ENCODE measurements around the gene TBC1D24. TPM values are rescaled to one million over a fixed set of nuclear protein-coding genes. Genes with fewer than 3 reads are reported as not detected.

Gene TBC1D24
- polyA plus RNA-seq, 3 donors: 14.3 to 17.7 (median 14.6) TPM

DNA sequence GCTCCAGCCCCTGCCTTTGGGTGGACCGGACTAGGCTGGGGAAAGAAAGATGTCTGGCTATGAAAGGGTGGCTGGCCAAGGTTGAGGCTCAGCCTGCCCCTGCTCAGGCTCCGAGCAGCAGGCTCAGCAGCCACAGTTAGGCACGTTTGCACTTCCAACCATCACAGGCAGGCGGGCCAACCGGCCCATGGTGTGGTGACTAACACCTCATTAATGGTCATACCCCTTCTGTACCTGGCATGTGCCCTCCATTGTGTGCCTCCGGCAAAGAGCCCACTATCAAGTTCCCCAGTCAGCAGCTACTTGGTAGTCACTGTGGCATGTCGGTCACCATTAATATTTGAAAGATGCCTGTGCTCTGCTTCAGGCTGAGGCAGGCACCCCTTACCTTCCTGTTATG is 6.7 kb downstream of the TBC1D24 start:
- DNase-seq (ENCODE audit: low read depth in 3 of 3, low spot score in 2 of 3): no peak

DNA sequence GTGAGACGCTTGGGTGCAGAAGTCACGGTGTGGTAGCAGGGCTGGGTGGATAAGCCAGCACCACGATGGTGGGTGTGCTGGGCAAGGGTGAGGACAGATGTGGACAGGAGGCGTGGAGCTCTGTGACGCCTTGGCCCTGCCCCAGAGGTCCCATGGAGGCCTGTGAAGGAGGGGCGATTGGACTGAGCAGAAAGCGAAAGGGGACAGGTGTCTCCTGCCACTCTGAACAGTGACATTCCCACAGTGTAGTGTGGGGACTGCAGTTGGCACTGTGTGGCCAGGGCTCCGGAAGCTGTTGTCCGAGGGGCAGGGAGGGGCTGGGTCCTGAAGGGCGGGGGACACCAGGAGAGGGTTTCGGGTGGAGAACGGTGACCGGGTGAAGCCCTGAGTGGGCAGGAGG is 7.3 kb downstream of the TBC1D24 start:
- DNase-seq (ENCODE audit: low read depth in 3 of 3, low spot score in 2 of 3): no peak

DNA sequence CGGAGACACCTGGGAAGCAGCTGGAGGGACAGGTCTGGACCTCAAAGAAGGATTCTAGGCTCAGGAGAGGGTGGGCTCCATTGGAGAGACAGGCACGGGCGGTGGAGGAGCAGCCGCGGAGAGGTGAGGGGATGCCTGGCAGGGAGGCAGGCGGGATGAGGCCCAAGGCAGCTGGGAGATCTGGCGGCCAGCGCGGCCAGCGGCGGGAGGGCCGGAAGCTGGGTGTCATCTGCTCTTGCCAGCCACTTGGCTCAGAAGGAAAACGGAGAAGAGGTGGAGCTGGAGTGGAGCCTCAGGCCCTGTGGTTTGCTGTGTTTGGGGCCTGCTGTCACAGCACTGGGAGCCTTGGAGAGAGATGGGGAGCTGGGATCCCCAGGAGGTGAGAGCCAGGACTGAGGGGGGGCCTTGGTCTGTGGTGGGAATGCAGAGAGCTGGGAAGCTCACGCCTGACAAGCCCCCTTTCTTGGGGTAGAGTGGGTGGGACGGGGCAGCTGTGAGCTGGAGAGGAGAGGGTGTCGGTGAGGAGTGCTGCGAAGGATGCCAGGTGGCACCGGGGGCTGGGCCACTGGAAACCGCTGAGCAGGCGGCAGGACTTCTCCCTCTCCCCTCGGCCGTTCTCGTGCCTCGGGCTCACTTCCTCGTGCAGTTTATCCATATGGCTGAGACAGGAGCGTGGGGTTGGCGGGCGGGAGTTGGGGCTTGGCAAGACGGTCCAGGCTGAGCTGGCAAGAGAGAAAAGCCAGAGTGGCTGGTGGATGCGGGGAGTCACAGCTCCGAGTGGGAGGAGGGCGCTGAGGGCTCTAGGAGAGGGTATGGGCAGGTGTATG is 8.0 kb downstream of the TBC1D24 start:
- DNase-seq (ENCODE audit: low read depth in 3 of 3, low spot score in 2 of 3): no peak

DNA sequence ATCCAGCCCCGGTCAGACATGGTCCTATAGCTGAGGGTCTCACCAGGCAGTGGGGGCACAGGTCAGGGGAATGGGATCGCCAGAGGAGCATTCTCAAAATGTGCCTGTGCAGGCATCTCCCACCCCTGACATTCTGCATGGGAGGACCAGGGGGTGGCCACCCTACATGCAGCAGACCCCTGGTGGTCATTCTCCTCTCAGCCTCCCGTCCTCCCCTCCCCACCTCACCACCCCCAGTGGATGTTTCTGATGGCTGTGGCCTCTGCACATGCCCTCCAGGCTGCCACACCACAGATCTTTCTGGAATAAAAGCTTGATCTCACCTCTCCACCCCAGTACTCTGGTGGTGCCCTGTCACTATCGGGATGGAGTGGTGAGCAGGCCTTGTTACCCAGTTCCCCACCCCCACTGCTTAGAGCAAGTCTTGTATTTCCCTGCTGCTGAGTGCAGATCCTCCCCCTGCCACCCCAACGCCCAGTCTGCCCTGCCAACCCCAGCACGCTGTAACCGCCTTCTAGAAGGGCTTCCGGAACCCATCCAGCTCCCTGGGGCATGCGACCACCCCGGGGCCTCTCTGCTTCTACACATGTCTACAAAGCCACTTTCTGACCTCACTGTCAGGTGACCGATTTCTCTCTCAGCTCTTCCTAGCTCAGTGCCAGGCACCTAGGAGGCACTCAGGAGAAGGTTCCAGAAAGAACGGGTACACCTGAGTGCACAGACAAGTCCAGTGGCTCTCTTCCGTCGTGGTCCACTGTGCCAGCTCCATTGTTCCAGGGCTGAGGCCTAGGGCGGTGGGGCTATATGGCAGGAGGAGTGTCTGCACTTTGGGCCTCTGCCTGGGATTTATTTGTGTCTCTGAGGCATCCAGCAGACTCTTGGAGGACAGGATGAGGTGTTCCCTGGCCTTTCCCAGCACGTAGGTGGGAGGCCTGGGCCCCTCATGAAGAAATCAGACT is 9.3 kb downstream of the TBC1D24 start:
- no peak for DNase-seq (ENCODE audit: low read depth in 3 of 3, low spot score in 2 of 3)

DNA sequence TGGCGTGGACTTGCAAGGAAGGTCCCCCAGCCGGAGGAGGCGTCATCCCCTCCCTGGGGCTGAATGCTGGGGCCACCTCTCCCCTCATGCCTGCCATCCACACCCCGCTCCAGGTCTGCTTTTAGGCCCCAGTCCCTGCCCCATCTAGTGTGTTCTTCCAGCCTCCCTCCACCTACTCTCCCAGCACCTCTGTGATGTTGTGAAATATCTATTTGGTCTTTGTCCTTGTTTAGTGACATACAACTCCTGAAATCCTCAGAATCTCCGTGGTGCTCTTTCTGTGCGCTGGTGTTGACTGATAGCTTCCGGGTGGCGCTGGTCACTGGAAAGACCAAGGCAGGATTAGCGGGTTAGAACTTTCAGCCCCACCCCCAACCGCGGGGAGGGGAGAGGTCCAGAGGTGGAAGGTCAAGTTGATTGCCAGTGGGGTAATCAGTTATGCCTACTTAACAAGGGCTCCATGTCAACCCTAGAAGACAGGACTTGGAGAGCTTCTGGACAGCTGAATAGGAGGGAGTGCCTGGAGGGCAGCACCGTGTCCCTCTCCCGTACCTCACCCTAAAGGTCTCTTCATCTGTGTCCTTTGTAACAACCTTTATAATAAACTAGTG is 10.1 kb downstream of the TBC1D24 start:
- no peak for DNase-seq (ENCODE audit: low read depth in 3 of 3, low spot score in 2 of 3)

DNA sequence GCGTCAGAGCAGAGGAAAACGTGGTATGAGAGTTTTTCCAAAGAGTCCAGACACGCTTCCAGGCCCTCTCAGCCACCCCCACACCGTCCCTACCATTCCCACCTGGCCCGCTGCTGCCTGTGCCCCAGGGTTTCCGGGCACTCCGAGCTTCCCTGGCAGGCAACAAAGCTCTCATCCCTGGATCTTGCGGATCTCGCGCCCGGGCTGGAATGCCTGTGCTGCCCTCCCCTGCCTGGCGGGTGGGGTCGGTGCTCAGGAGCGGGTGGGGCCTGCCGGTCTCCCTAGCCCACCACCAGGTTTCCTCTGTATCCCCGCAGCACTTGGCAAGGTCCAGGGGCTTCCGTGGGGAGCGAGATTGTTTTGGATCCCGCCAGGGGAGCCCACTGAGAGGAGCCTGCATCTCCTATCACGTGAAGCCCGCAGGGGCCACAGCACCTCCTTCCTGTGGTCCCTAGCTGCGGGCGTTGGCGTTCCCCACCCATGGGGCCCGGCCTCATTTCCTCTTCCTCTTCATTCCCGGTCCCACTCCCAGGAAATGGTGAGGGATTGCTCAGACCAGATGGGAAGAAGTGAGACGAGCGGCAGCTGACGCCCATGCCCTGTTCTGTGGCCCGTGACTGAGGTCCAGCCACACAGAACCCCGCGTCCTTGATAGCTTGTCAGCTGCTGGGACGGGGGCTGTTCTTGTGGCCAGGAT is 11.0 kb downstream of the TBC1D24 start:
- DNase-seq (ENCODE audit: low read depth in 3 of 3, low spot score in 2 of 3): no peak

DNA sequence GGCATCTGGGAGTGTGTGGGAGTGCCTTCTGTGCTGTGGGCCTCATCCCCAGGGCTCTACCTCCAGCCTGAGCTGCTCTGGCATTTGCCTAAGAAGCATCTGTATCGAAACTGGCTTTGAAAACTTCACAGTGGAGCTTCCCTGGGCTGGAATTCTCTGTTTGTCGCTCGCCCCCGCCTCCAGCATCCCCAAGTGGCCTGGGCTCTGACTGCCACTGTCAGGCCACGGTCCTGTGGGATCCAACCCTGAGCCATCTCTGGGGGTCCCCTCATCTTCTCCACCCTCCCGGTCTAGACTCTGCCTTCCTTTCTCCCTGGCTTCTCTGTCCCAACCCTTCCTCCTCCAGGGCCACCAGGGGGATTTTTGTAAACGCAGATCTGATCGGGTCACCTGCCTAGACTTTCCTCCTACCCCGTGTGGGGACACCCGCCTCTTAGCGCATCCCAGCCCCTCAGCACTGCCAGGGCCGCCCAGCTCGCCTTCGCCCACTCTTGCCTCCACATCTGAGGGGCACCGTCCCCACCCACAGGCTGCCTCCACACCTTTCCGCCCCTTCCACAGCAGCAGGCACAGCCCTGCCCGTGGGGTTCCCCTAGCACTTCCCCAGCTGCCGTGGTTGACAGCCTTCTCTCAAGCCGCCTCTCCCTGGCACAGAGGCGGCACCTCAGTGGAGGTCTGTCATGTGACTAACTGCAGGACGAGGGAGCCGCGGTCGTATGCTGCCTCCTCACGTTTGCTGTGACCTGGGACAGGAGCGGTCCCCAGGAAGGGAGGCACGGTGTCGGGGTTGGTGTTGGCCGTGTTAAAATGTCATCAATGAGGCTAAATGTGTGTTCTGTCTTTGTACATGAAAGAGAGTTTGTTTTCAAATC is 12.0 kb downstream of the TBC1D24 start:
- no peak for DNase-seq (ENCODE audit: low read depth in 3 of 3, low spot score in 2 of 3)

DNA sequence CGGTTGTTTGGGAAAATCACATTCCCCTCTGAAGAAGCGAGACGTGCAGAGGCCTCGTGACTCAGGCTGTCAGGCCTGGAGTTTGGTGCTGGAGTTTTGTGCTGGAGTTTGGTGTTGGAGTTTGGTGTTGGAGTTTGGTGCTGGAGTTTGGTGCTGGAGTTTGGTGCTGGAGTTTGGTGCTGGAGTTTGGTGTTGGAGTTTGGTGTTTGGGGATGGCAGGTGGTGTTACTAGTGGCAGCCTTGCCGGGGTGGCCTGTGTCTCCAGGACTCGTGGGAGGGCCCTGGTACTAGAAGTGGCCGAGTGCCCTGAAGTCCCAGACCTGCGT is 12.6 kb downstream of the TBC1D24 start:
- no peak for DNase-seq (ENCODE audit: low read depth in 3 of 3, low spot score in 2 of 3)

DNA sequence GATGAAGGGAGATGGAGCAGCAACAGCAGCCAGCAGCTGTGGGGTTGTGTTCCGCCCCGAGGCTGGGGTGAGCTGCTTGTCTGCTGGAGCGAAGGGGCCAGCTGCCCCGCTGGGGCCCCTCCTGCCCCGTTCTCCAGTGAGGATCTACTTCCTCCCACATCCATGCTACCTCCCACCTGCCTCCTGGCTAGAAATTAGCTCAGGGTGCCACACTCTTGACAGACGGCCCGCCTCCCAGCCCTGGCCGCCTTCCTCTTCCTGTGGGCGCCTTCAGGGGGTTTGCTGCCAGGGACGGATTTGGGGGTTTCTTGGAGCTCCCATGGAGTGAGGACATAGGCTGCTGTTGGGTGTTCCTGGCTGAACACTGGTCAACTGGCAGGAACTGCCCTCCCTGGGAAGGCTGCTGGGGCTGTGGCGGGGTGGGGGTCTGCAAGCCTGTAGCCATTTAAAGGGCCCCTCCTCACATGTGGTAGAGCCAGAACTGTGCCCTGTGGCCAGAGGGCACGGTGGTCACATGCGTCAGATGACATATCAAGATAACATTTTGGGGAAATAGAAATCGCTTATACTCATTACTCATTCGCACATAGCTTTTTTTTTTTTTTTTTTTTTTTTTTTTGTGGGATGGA is 13.1 kb downstream of the TBC1D24 start:
- no peak for DNase-seq (ENCODE audit: low read depth in 3 of 3, low spot score in 2 of 3)

DNA sequence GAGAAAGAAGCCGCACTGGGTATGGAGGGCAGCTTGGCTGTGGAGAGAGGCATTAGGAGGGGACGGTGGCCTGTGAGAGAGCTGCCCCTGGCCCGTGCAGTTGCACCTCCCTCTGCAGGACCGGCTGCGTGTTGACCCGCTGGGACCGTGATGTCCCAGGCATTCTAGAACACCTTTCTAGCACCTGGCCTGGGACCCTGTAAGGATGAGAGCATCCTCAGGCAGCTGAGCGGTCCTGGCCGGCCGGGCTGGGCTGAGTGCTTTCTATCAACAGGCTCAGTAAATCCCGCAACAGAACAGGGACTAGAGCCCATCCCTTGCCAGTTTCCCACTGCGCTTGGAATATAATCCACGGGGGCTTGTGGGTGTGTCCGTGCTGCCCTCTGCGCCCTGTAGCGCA is 14.7 kb downstream of the TBC1D24 start:
- no peak for DNase-seq (ENCODE audit: low read depth in 3 of 3, low spot score in 2 of 3)

DNA sequence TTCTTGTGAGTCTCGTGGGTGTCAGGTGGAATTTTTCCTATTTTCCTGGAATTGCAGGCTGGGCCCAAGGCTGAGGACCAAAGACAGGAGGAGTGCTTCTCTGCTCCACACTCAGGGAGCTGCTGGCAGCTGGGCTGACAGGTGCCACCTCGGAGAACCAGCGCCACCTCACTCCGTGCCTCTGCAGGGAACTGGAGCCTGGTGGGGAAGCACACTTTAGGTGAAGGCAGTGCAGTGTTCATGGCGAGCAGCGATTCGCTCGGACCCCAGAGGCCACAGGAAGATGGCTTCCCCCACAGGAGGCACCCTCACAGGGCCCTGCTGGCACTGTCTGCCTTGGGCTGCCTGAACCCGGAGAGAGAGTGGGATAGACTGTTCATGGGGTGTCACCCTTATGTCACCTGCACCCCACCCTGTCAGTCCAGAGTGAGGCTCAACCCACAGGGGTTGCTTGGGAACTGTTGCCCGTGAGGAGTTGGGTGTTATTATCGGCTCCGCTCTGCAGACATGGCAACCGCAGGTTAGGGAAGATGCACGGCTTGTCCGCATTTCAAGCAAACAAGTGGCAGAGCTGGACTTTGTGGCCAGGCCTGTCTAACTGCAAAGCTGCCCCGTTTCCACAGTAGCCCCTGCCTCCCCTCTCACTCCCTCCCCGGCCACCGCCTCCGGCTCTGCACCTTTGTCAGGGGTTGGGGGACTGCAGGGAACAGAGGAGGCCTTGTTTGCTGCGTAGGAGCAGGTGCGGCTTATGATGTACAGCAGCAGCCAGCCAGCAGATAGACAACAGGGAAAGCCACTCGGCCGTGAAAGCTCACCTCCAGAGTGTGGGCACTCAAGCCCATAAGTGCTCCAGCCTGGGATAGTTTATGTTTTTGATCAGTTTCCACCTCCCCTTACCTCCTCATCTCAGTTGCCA is 15.5 kb downstream of the TBC1D24 start:
- DNase-seq (ENCODE audit: low read depth in 3 of 3, low spot score in 2 of 3): no peak

DNA sequence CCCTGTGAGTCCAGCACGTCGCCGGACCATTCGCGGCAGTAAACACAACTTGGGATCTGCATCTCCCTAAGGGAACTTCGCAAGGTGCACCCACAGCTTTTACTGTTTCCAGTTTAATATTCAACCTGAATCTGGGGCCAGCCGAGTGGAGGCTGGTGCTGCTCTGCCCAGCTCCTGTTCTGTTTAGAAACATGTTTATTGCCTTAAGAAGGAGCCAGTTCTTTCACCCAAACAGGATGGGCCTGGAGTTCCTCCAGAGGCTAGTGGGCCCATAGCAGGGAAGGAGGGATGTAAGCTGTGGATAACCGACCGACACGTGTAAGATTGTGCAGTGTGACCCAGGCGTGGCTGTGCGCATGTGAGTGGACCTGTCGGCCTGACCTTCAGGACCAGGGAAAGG is 17.4 kb downstream of the TBC1D24 start:
- no peak for DNase-seq (ENCODE audit: low read depth in 3 of 3, low spot score in 2 of 3)

DNA sequence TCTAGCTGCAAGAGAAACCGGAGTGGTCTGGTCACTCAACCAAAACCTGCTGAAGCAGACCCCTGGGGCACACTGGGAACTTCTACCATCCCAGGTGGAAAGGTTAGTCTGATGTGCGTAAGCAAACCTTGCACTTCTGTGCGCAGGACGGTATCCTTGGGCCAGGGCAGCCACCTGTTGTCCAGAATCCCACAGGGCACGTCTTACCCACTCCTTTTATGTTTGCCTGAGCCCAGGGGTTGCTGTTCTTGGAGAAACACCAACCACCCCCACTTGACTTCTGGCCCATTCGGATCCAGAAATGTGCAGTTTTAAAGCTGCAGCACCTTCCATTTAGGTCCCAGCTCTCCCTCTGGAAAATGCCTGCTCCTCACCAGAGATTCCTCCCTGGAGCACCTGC is 18.7 kb downstream of the TBC1D24 start:
- no peak for DNase-seq (ENCODE audit: low read depth in 3 of 3, low spot score in 2 of 3)

DNA sequence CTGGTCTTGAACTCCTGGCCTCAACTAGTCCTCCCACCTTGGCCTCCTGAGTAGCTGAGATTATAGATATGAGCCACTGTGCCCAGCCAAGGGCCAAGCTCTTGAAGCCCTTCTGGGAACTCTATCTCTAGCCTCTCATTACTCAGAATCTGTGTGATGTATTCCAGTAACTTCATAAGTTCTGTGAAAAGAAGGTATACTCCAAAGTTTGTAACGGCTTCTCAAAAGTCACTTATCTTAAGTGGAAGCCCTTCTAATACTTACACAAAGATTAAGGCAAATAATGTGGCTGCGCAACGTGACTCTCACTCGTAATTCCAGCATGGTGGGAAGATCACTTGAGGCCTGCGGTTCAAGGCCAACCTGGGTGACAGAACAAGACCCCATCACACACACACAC is 19.7 kb downstream of the TBC1D24 start:
- no peak for DNase-seq (ENCODE audit: low read depth in 3 of 3, low spot score in 2 of 3)

DNA sequence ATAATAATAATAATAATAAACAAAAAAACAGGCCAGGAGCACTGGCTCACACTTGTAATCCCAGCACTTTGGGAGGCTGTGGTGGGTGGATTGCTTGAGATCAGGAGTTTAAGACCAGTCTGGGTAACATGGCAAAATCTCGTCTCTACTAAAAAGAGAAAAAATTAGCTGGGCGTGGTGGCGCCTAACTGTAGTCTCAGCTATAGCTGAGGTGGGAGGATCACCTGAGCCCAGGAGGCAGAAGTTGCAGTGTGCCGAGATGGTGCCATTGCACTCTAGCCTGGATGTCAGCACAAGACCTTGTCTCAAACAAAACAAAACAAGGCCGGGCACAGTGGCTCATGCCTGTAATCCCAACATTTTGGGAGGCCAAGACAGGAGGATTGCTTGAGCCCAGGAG is 20.1 kb downstream of the TBC1D24 start:
- no peak for DNase-seq (ENCODE audit: low read depth in 3 of 3, low spot score in 2 of 3)

DNA sequence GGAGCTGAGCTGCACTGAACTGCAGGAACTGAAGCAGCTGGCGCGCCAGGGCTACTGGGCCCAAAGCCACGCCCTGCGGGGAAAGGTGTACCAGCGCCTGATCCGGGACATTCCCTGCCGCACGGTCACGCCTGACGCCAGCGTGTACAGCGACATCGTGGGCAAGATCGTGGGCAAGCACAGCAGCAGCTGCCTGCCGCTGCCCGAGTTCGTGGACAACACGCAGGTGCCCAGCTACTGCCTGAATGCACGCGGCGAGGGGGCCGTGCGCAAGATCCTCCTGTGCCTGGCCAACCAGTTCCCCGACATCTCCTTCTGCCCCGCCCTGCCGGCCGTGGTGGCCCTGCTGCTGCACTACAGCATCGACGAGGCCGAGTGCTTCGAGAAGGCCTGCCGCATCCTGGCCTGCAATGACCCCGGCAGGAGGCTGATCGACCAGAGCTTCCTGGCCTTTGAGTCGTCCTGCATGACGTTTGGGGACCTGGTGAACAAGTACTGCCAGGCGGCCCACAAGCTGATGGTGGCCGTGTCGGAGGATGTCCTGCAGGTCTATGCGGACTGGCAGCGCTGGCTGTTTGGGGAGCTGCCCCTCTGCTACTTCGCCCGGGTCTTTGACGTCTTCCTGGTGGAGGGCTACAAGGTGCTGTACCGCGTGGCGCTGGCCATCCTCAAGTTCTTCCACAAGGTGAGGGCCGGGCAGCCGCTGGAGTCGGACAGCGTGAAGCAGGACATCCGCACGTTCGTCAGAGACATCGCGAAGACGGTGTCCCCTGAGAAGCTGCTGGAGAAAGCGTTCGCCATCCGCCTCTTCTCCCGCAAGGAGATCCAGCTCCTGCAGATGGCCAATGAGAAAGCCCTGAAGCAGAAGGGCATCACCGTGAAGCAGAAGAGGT is 21.5 kb downstream of the TBC1D24 start:
- DNase-seq (ENCODE audit: low read depth in 3 of 3, low spot score in 2 of 3): no peak

DNA sequence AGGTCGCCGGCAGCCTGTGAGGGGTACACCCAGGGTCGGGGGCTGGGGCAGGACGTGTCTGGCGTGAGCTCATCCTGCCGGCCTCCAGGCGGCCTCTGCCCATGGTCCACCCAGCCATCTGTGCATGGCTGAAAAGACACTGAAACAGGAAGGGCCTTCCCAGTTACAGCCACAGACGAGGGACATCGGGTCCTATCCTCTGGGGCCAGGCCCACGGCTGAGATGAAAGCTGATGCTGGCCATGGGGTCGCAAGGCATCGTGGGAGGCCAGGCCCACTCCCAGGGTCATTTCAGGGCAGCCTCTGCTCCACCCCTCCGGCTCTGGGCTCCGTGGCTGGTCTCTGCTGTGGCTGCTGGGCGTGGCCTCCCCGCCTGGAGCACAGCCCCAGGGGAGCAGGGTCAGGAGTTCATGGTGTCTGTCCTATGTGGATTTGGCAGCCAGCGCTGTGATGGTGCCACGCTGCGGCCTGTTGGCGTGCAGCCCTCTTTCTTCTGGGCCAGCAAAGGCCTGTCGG is 22.2 kb downstream of the TBC1D24 start:
- no peak for DNase-seq (ENCODE audit: low read depth in 3 of 3, low spot score in 2 of 3)
